IMR-90 (cell line): ENCODE results near the gene NARS2. TPM values are rescaled to one million over a fixed set of nuclear protein-coding genes. Genes with fewer than 3 reads are reported as not detected.

Experiments used
- ATAC-seq: fragments of 200-7000 bp; cut with Tn5 transposase; 2 replicates; pipeline ENCODE4 v1.9.1; 2020; ENCODE audit warnings: low read depth, mild to moderate bottlenecking, moderate library complexity
- BruUV-seq: library from RNA; stranded (reverse); fragments of 400-500 nt; replicated peaks from 2 replicates; lab custom pipeline; 2021; lab: Mats Ljungman, UMichigan
- CTCF ChIA-PET: fragments of 300-600 bp; formaldehyde crosslinking; extraction: SDS; loops from one replicate; lab custom pipeline; 2021; ENCODE audit warnings: antibody characterized with exemption; lab: Yijun Ruan, JAX
- POLR2A ChIA-PET: fragments of 300-600 bp; sonication (Branson Sonifier 250); formaldehyde crosslinking; loops from one replicate; lab custom pipeline; 2022; ENCODE audit warnings: antibody characterized with exemption; ENCODE audit not compliant: unreplicated experiment; lab: Charles Lee
- DNase-seq: peaks from one replicate; pipeline ENCODE4 v3.0.0; 2013
- H2AFZ ChIP-seq: replicated peaks from 2 replicates; pipeline ENCODE3; 2013; ENCODE audit warnings: low read length, mild to moderate bottlenecking; ENCODE audit not compliant: poor library complexity
- H2AK5ac ChIP-seq: 2 replicates; pipeline ENCODE4 v1.6.1; 2013; ENCODE audit warnings: low read depth, low read length, inconsistent platforms
- H2AK9ac ChIP-seq: replicated peaks from 2 replicates; pipeline ENCODE3; 2013; ENCODE audit warnings: mild to moderate bottlenecking, low read depth, low read length, moderate library complexity; ENCODE audit not compliant: poor library complexity
- H2BK120ac ChIP-seq: 2 replicates; pipeline ENCODE4 v1.6.1; 2013; ENCODE audit warnings: low read depth, low read length, inconsistent platforms
- H2BK15ac ChIP-seq: 3 replicates; pipeline ENCODE4 v1.6.1; 2013; ENCODE audit warnings: low read depth, low read length, inconsistent platforms
- H2BK20ac ChIP-seq: 2 replicates; pipeline ENCODE4 v1.6.1; 2013; ENCODE audit warnings: low read depth, mild to moderate bottlenecking, inconsistent platforms, low read length, moderate library complexity
- H2BK5ac ChIP-seq: 2 replicates; pipeline ENCODE4 v1.6.1; 2013; ENCODE audit warnings: mild to moderate bottlenecking, low read depth, low read length, inconsistent platforms; ENCODE audit not compliant: poor library complexity, severe bottlenecking
- H3K14ac ChIP-seq: replicated peaks from 2 replicates; pipeline ENCODE4 v1.6.1; 2013; ENCODE audit warnings: low read depth, low read length, inconsistent platforms
- H3K18ac ChIP-seq: 2 replicates; pipeline ENCODE4 v1.6.1; 2013; ENCODE audit warnings: low read depth, low read length, control low read depth
- H3K23ac ChIP-seq: 2 replicates; pipeline ENCODE4 v1.6.1; 2013; ENCODE audit warnings: low read depth, low read length, inconsistent platforms
- H3K27ac ChIP-seq: 2 replicates; pipeline ENCODE4 v1.5.1; 2013; ENCODE audit warnings: mild to moderate bottlenecking, control low read depth, low read length; ENCODE audit not compliant: insufficient read depth
- H3K27me3 ChIP-seq: 2 replicates; pipeline ENCODE4 v1.6.1; 2013; ENCODE audit warnings: low read length; ENCODE audit not compliant: control insufficient read depth, insufficient read depth
- H3K36me3 ChIP-seq: 2 replicates; pipeline ENCODE4 v1.6.1; 2013; ENCODE audit warnings: low read length, mixed read lengths; ENCODE audit not compliant: control insufficient read depth, insufficient read depth
- H3K4ac ChIP-seq: 2 replicates; pipeline ENCODE4 v1.6.1; 2013; ENCODE audit warnings: low read depth, low read length, inconsistent platforms
- H3K4me1 ChIP-seq: 2 replicates; pipeline ENCODE4 v1.6.1; 2013; ENCODE audit warnings: low read length, mixed read lengths; ENCODE audit not compliant: control insufficient read depth, insufficient read depth
- H3K4me2 ChIP-seq: 2 replicates; pipeline ENCODE4 v1.6.1; 2013; ENCODE audit warnings: low read depth, mild to moderate bottlenecking, control low read depth, low read length, moderate library complexity
- H3K4me3 ChIP-seq: 2 replicates; pipeline ENCODE4 v1.5.1; 2013; ENCODE audit warnings: low read depth, mild to moderate bottlenecking, control low read depth, low read length, moderate library complexity; ENCODE audit not compliant: insufficient read depth
- H3K56ac ChIP-seq: 2 replicates; pipeline ENCODE4 v1.6.1; 2013; ENCODE audit warnings: low read length, inconsistent platforms; ENCODE audit not compliant: insufficient read depth; ENCODE audit errors: extremely low read depth
- H3K79me1 ChIP-seq, 2 experiments: 2 replicates each; pipeline ENCODE4 v1.6.1; 2013; ENCODE audit warnings: low read length in 2 of 2, inconsistent platforms in 1 of 2, low read depth in 1 of 2
- H3K9ac ChIP-seq: 2 replicates; pipeline ENCODE4 v1.6.1; 2013; ENCODE audit warnings: low read depth, low read length, control low read depth
- H3K9me1 ChIP-seq: 2 replicates; pipeline ENCODE4 v1.6.1; 2013; ENCODE audit warnings: low read length, inconsistent platforms; ENCODE audit not compliant: insufficient read depth
- H3K9me3 ChIP-seq: 2 replicates; pipeline ENCODE4 v1.6.1; 2013; ENCODE audit warnings: low read length; ENCODE audit not compliant: control insufficient read depth, insufficient read depth
- H4K20me1 ChIP-seq: 2 replicates; pipeline ENCODE4 v1.6.1; 2013; ENCODE audit warnings: low read length, inconsistent platforms; ENCODE audit not compliant: insufficient read depth
- H4K5ac ChIP-seq: 2 replicates; pipeline ENCODE4 v1.6.1; 2013; ENCODE audit warnings: mild to moderate bottlenecking, low read depth, low read length, control low read depth
- H4K8ac ChIP-seq, 2 experiments: 2 replicates each; pipeline ENCODE4 v1.6.1; 2013; ENCODE audit warnings: low read depth in 2 of 2, low read length in 2 of 2, control low read depth in 1 of 2, inconsistent platforms in 1 of 2
- H4K91ac ChIP-seq: 2 replicates; pipeline ENCODE4 v1.6.1; 2013; ENCODE audit warnings: low read depth, low read length, inconsistent platforms; ENCODE audit not compliant: insufficient read depth
- CEBPB ChIP-seq: IDR thresholded peaks from 2 replicates; pipeline ENCODE4 v1.6.1; 2012; ENCODE audit warnings: low read depth, low read length, improper control_type of control experiment
- NFE2L2 ChIP-seq: fragments of 150-350 bp; IDR thresholded peaks from 2 replicates; pipeline ENCODE4 v1.6.1; 2016; ENCODE audit warnings: low read depth, mild to moderate bottlenecking, low read length
- WGBS, 2 experiments: methylation state at CpG; one replicate each; pipeline versions ENCODE4 v1.1.5 to v1.1.7; 2013; ENCODE audit warnings: missing lambda C conversion rate in 2 of 2; ENCODE audit not compliant: insufficient read length in 1 of 2; ENCODE audit errors: extremely low coverage in 2 of 2; 5-methylcytosine and 5-hydroxymethylcytosine counted together
- dilution Hi-C: fragments of 300-500 bp; cut with HindIII; formaldehyde crosslinking; loops from one replicate; pipeline ENCODE4 v1.14.3; 2018; ENCODE audit warnings: low sequenced_read_pairs; ENCODE audit not compliant: unreplicated experiment
- in situ Hi-C: fragments of 300-500 bp; cut with MboI; formaldehyde crosslinking; loops from 3 replicates; pipeline ENCODE4 v1.14.3; 2019; ENCODE audit warnings: low sequenced_read_pairs, inconsistent platforms, mixed read lengths
- intact Hi-C: fragments of 100-400 bp; cut with micrococcal nuclease; formaldehyde crosslinking; loops from 2 replicates; pipeline ENCODE4 v1.10.0; 2022
- polyA plus RNA-seq, 3 experiments: library from polyadenylated mRNA; depleted of rRNA; stranded (reverse); fragments of >200 nt; gene quantifications; 2 replicates each; pipeline ENCODE4 v1.2.3, GENCODE V29; 2012; ENCODE audit warnings: low replicate concordance in 1 of 3
- total RNA-seq: library from RNA; depleted of rRNA; stranded (reverse); fragments of >200 nt; gene quantifications from 2 replicates; pipeline ENCODE4 v1.2.3, GENCODE V29; 2012

Gene NARS2
- total and polyA plus RNA-seq, 2 of the 4 experiments (the other 2 are of a cell fraction), result 8.0 to 15.8 TPM

- no peak overlapping the region for H3K4ac ChIP-seq
- H4K8ac ChIP-seq, result no peak overlapping the region
- H3K14ac ChIP-seq, result no peak overlapping the region
- TF ChIP-seq CEBPB (0 out of 2 replicates have a peak, but pooled peaks have one; percentile 42), NFE2L2 (no peak)
- H3K9me1 ChIP-seq, result peaks cover 6% of the 10 kb centered on the region
- ChIA-PET POLR2A (no interaction called here), CTCF (no interaction called here)
- no TSS peak for BruUV-seq
- H3K36me3 ChIP-seq, result peaks cover 2% of the 10 kb centered on the region; the same call in 1 of the 2 replicates
- no peak overlapping the region for H2BK20ac ChIP-seq
- no peak overlapping the region for H3K4me3 ChIP-seq
- H4K91ac ChIP-seq, result no peak overlapping the region
- no peak overlapping the region for H3K18ac ChIP-seq
- H4K5ac ChIP-seq, result no peak overlapping the region
- no CpG with 5 or more reads among the region's 3 CpGs for WGBS, 2 experiments
- H3K4me1 ChIP-seq, result peaks cover 5% of the 10 kb centered on the region
- H3K56ac ChIP-seq, result no peak overlapping the region
- ATAC-seq (peak; percentile 38), DNase-seq (peak; percentile 75)
- no peak overlapping the region for H2BK120ac ChIP-seq
- H3K9ac ChIP-seq, result no peak overlapping the region
- in situ Hi-C loops (no loop called here), dilution Hi-C loops (no loop called here), intact Hi-C loops (no loop called here)
- H3K23ac ChIP-seq, result no peak overlapping the region
- peak overlapping the region; percentile 5; the same call in 1 of the 2 replicates for H3K4me2 ChIP-seq
- no peaks in the 10 kb centered on the region for H4K20me1 ChIP-seq
- H3K79me1 ChIP-seq, result peaks cover 0 to 18% of the 10 kb centered on the region in 2 experiments; a peak in 2 of 4 replicates
- H3K27ac ChIP-seq, result no peak overlapping the region
- no peaks in the 10 kb centered on the region for H3K27me3 ChIP-seq
- no peak overlapping the region for H2BK5ac ChIP-seq
- H2AK9ac ChIP-seq, result no peak overlapping the region
- H2AK5ac ChIP-seq, result no peak overlapping the region
- H2AFZ ChIP-seq, result no peak overlapping the region
- no peak overlapping the region for H2BK15ac ChIP-seq
- H3K9me3 ChIP-seq, result no peaks in the 10 kb centered on the region
Measured at GRCh38 chr11:78539506-78539905, 35.2 kb downstream of the NARS2 start.
